Measurements from ENCODE around the gene CD300C.

The CD300C gene

GRCh38 chr17:74545843-74546230 lies at the start of gene CD300C:
CD300C (minus strand) TSS chr17:74546115; CDS start chr17:74545782, 333 bp downstream.
- in situ Hi-C loops (cut with MboI; ENCODE audit: low pct_unique_long_range_greater_than_20kb, low sequenced_read_pairs, unreplicated experiment), result no loop called here
- DNase-seq (ENCODE audit: low spot score), result no peak
- no peak for TF ChIP-seq CTCF (IDR thresholded peaks at IDR 0.05; ENCODE audit: extremely low read depth, insufficient read depth, missing control alignments)

GRCh38 chr17:74595037-74595750 lies 49.3 kb upstream of the CD300C start:
- DNase-seq (ENCODE audit: low spot score), result no peak
- in situ Hi-C loops (cut with MboI; ENCODE audit: low pct_unique_long_range_greater_than_20kb, low sequenced_read_pairs, unreplicated experiment), result no loop called here
- TF ChIP-seq CTCF (IDR thresholded peaks at IDR 0.05; ENCODE audit: extremely low read depth, insufficient read depth, missing control alignments), result no peak

GRCh38 chr17:74592087-74592990 lies 46.4 kb upstream of the CD300C start, which contains the start of gene CD300LD:
CD300LD (minus strand) TSS chr17:74592283; CDS start chr17:74592202, 81 bp downstream.
- no peak for DNase-seq (ENCODE audit: low spot score)
- in situ Hi-C loops (cut with MboI; ENCODE audit: low pct_unique_long_range_greater_than_20kb, low sequenced_read_pairs, unreplicated experiment), result no loop called here
- no peak for TF ChIP-seq CTCF (IDR thresholded peaks at IDR 0.05; ENCODE audit: extremely low read depth, insufficient read depth, missing control alignments)

- in situ Hi-C loops (cut with MboI; ENCODE audit: low pct_unique_long_range_greater_than_20kb, low sequenced_read_pairs, unreplicated experiment), result no loop called here
- TF ChIP-seq CTCF (IDR thresholded peaks at IDR 0.05; ENCODE audit: extremely low read depth, insufficient read depth, missing control alignments), result no peak
- no peak for DNase-seq (ENCODE audit: low spot score)
Observed at GRCh38 chr17:74591503-74591902, 45.6 kb upstream of the CD300C start.

- in situ Hi-C loops (cut with MboI; ENCODE audit: low pct_unique_long_range_greater_than_20kb, low sequenced_read_pairs, unreplicated experiment), result no loop called here
- no peak for TF ChIP-seq CTCF (IDR thresholded peaks at IDR 0.05; ENCODE audit: extremely low read depth, insufficient read depth, missing control alignments)
- no peak for DNase-seq (ENCODE audit: low spot score)
Observed at GRCh38 chr17:74585711-74586110, 39.8 kb upstream of the CD300C start.

GRCh38 chr17:74584292-74585060 lies 38.6 kb upstream of the CD300C start:
- in situ Hi-C loops (cut with MboI; ENCODE audit: low pct_unique_long_range_greater_than_20kb, low sequenced_read_pairs, unreplicated experiment), result no loop called here
- TF ChIP-seq CTCF (IDR thresholded peaks at IDR 0.05; ENCODE audit: extremely low read depth, insufficient read depth, missing control alignments), result no peak
- DNase-seq (ENCODE audit: low spot score), result no peak

Measured in GM13977 (cell line).